A549 (cell line): Measurements from ENCODE around the gene FKBP2. TPM values are rescaled to one million over a fixed set of nuclear protein-coding genes. Genes with fewer than 3 reads are reported as not detected.
A peak's percentile ranks its signal among the peaks of the same experiment; 100 is the strongest.

ENCODE experiments used
- ATAC-seq, 2 experiments: fragments of 200-7000 bp in 1 of 2; fragments of >200 bp in 1 of 2; cut with Nextera tagmentation in 1 of 2; cut with Tn5 transposase in 1 of 2; 3 replicates each; pipeline versions ENCODE4 v1.8.0 to v1.9.1; 2018 to 2020; ENCODE audit warnings: mild to moderate bottlenecking in 1 of 2, moderate library complexity in 1 of 2
- CTCF ChIA-PET: fragments of 300-600 bp; sonication (Branson Sonifier 250); formaldehyde crosslinking; extraction: SDS; loops from one replicate; lab custom pipeline; 2021; ENCODE audit warnings: antibody characterized with exemption, inconsistent platforms; lab: Yijun Ruan, JAX
- POLR2A ChIA-PET: fragments of 350-600 bp; formaldehyde crosslinking; extraction: SDS; loops from one replicate; lab custom pipeline; 2021; ENCODE audit warnings: antibody characterized with exemption, inconsistent platforms; lab: Yijun Ruan, JAX
- DNase-seq, 2 experiments: peaks; one replicate each; pipeline versions ENCODE4 v3.0.0 to v3.0.0-alpha.2; 2011 to 2016; ENCODE audit warnings: low read depth in 1 of 2, low spot score in 1 of 2
- FAIRE-seq: peaks from 2 replicates; lab custom pipeline; 2011; peaks lifted over from hg19 to GRCh38; lab: Jason Lieb, UNC
- H3K27ac ChIP-seq, 2 experiments: fragments of >200 bp; sonication (Bioruptor Twin); formaldehyde crosslinking; 3 replicates each; pipeline ENCODE4 v1.5.1; 2016 to 2017
- H3K4me1 ChIP-seq: fragments of >200 bp; sonication (Bioruptor Twin); formaldehyde crosslinking; 3 replicates; pipeline ENCODE4 v1.6.1; 2016
- H3K4me2 ChIP-seq: fragments of >200 bp; sonication (Bioruptor Twin); formaldehyde crosslinking; 3 replicates; pipeline ENCODE4 v1.6.1; 2016
- H3K4me3 ChIP-seq: fragments of >200 bp; sonication (Bioruptor Twin); formaldehyde crosslinking; 3 replicates; pipeline ENCODE4 v1.5.1; 2016
- H3K9me3 ChIP-seq: fragments of >200 bp; sonication (Bioruptor Twin); formaldehyde crosslinking; 3 replicates; pipeline ENCODE4 v1.6.1; 2016
- CBX8 ChIP-seq: fragments of 200-600 bp; sonication (generic); IDR thresholded peaks from 2 replicates; pipeline ENCODE4 v1.6.1; 2016
- CHD2 ChIP-seq: fragments of 150-350 bp; IDR thresholded peaks from 2 replicates; pipeline ENCODE4 v1.6.1; 2014; ENCODE audit warnings: low read length; ENCODE audit not compliant: partially characterized antibody
- CHD4 ChIP-seq: fragments of 200-600 bp; sonication (generic); IDR thresholded peaks from 2 replicates; pipeline ENCODE4 v1.6.1; 2016; ENCODE audit warnings: antibody characterized with exemption, mild to moderate bottlenecking, borderline replicate concordance
- CTCF ChIP-seq: fragments of >200 bp; sonication (Bioruptor Twin); formaldehyde crosslinking; IDR thresholded peaks from 3 replicates; pipeline ENCODE4 v1.5.1; 2016
- EHF ChIP-seq: fragments of 250-450 bp; sonication (Bioruptor Pico); IDR thresholded peaks from 2 replicates; pipeline ENCODE4 v1.5.0; 2020; ENCODE audit warnings: mild to moderate bottlenecking
- EHMT2 ChIP-seq: fragments of 200-600 bp; sonication (generic); IDR thresholded peaks from 2 replicates; pipeline ENCODE4 v1.6.1; 2016; ENCODE audit warnings: antibody characterized with exemption, low read depth, mild to moderate bottlenecking, moderate library complexity
- ELK1 ChIP-seq: fragments of 150-350 bp; IDR thresholded peaks from 2 replicates; pipeline ENCODE4 v1.6.1; 2014; ENCODE audit warnings: low read depth, mild to moderate bottlenecking, low read length
- FOXS1 ChIP-seq: fragments of 250-450 bp; sonication (Bioruptor Pico); IDR thresholded peaks from 2 replicates; pipeline ENCODE4 v1.5.0; 2020; ENCODE audit warnings: mild to moderate bottlenecking, moderate library complexity
- JUN ChIP-seq, 2 experiments: fragments of >200 bp; sonication (Bioruptor Twin); formaldehyde crosslinking; IDR thresholded peaks; 2 replicates in 1 of 2; 3 replicates in 1 of 2; pipeline ENCODE4 v1.6.1; 2016 to 2017
- POLR2AphosphoS2 ChIP-seq: conservative IDR thresholded peaks from 2 replicates; pipeline ENCODE4 v1.6.1; 2012; ENCODE audit warnings: low read length, improper control_type of control experiment, inconsistent platforms
- RARB ChIP-seq: fragments of 250-450 bp; sonication (Bioruptor Pico); IDR thresholded peaks from 2 replicates; pipeline ENCODE4 v1.8.0; 2021; ENCODE audit warnings: mild to moderate bottlenecking, moderate library complexity
- SMC3 ChIP-seq: fragments of >200 bp; sonication (Bioruptor Twin); formaldehyde crosslinking; IDR thresholded peaks from 3 replicates; pipeline ENCODE4 v1.6.1; 2018; ENCODE audit warnings: inconsistent platforms
- SREBF2 ChIP-seq: fragments of 450-650 bp; IDR thresholded peaks from 2 replicates; pipeline ENCODE4 v1.6.1; 2014; ENCODE audit warnings: mild to moderate bottlenecking, moderate library complexity
- TFCP2L1 ChIP-seq: fragments of 250-450 bp; sonication (Bioruptor Pico); IDR thresholded peaks from 2 replicates; pipeline ENCODE4 v1.5.0; 2021; ENCODE audit warnings: mild to moderate bottlenecking
- TP53 ChIP-seq: fragments of 250-450 bp; sonication (Bioruptor Pico); IDR thresholded peaks from 2 replicates; pipeline ENCODE4 v1.5.0; 2021; ENCODE audit warnings: mild to moderate bottlenecking, moderate library complexity
- USF2 ChIP-seq: fragments of 450-650 bp; IDR thresholded peaks from 2 replicates; pipeline ENCODE4 v1.6.1; 2014; ENCODE audit warnings: antibody characterized with exemption
- ZFP36 ChIP-seq: fragments of 450-650 bp; IDR thresholded peaks from 2 replicates; pipeline ENCODE4 v1.6.1; 2014; ENCODE audit warnings: borderline replicate concordance; ENCODE audit not compliant: partially characterized antibody
- WGBS: methylation state at CpG from one replicate; pipeline ENCODE4 v1.1.6; 2017; ENCODE audit errors: missing lambda C conversion rate; 5-methylcytosine and 5-hydroxymethylcytosine counted together
- polyA plus RNA-seq, 4 experiments: library from polyadenylated mRNA; depleted of rRNA in 3 of 4; stranded (reverse); fragments of >200 nt; fragmentation: RNase III in 1 of 4; extraction: RNeasy Plus Mini Kit Qiagen cat#74134 plus additional on column Dnase treatment in 1 of 4; gene quantifications; 2 replicates in 3 of 4; 3 replicates in 1 of 4; pipeline ENCODE4 v1.2.3, GENCODE V29; 2011 to 2017

Gene FKBP2
- polyA plus RNA-seq, 2 of the 4 experiments (the other 2 are of a cell fraction), result 40.5 to 131 TPM

- TF ChIP-seq CTCF (peak; percentile 77), CHD2 (no peak), TFCP2L1 (CRISPR knock-in tag) (no peak), SMC3 (peak; percentile 50), JUN (IDR thresholded peaks at IDR 0.05) (0 out of 5 replicates have a peak, but pooled peaks of 1 of the 2 experiments have one; percentile 13), FOXS1 (no peak), TP53 (no peak), CHD4 (no peak), CBX8 (no peak), ELK1 (no peak), USF2 (no peak), RARB (no peak), POLR2AphosphoS2 (no peak), EHMT2 (no peak), EHF (CRISPR knock-in tag) (no peak)
Observed at GRCh38 chr11:64204464-64204989, 36.4 kb upstream of the FKBP2 start (continued).

GRCh38 chr11:64206457-64207255 lies 34.2 kb upstream of the FKBP2 start, which contains the start of gene FERMT3:
TSS of gene FERMT3 (plus strand) at chr11:64206721. CDS start at chr11:64207365, 644 bp downstream.
- 94% methylated on average over 18 of the region's 27 CpGs for WGBS
- no peak for DNase-seq
- FAIRE-seq, result no peak
- ATAC-seq, result no peak
- Histone ChIP-seq H3K27ac (0 out of 6 replicates have a peak within 1 kb of the TSS, but pooled peaks of 1 of the 2 experiments have one; percentile 34), H3K9me3 (no peaks in the 10 kb centered on the region), H3K4me3 (no peak within 1 kb of the TSS), H3K4me2 (no peak within 1 kb of the TSS), H3K4me1 (peaks cover 9% of the 10 kb centered on the region; the same call in 1 of the 3 replicates)
- ChIA-PET CTCF (interaction anchor here (0.8 to 20.3 kb wide), 12 partner anchors 9 to 111 kb away, joined by 3 to 254 read pairs (median 3); partner anchors contain the start of genes CATSPERZ, DNAJC4, NUDT22 and PLCB3), POLR2A (interaction anchor here (3.0 kb wide), 1 partner anchor 21 kb away, joined by 18 read pairs; the partner anchor contains the start of gene STIP1)
- no peak for TF ChIP-seq SREBF2
- TF ChIP-seq ELK1, result no peak
- no peak for TF ChIP-seq RARB
- TF ChIP-seq ZFP36, result no peak
